H1 (cell line): ENCODE results near the gene PHACTR1. TPM values are rescaled to one million over a fixed set of nuclear protein-coding genes. Genes with fewer than 3 reads are reported as not detected.

ENCODE experiments used
- CREB1 ChIP-seq: IDR thresholded peaks from 2 replicates; pipeline ENCODE4 v1.6.1; 2012; ENCODE audit warnings: inconsistent platforms
- EP300 ChIP-seq, 2 experiments: IDR thresholded peaks; 1 replicate in 1 of 2; 2 replicates in 1 of 2; pipeline ENCODE4 v1.6.1; 2011 to 2012; ENCODE audit warnings: low read depth in 2 of 2, low read length in 2 of 2, mild to moderate bottlenecking in 2 of 2, borderline replicate concordance in 1 of 2, inconsistent platforms in 1 of 2, moderate library complexity in 1 of 2
- GABPA ChIP-seq: IDR thresholded peaks from 2 replicates; pipeline ENCODE4 v1.6.1; 2011; ENCODE audit warnings: mild to moderate bottlenecking, low read length, moderate library complexity, borderline replicate concordance; ENCODE audit not compliant: insufficient read depth
- MAFK ChIP-seq: IDR thresholded peaks from 2 replicates; pipeline ENCODE4 v1.6.1; 2012; ENCODE audit warnings: low read depth, mild to moderate bottlenecking, improper control_type of control experiment, low read length
- SP4 ChIP-seq: IDR thresholded peaks from 2 replicates; pipeline ENCODE4 v1.6.1; 2012; ENCODE audit warnings: low read length, inconsistent platforms
- polyA plus RNA-seq, 7 experiments: library from polyadenylated mRNA; depleted of rRNA in 3 of 7; stranded (reverse) in 5 of 7; unstranded in 2 of 7; fragments of >200 nt in 5 of 7; fragments of 200-250 nt in 2 of 7; gene quantifications; 1 replicate in 5 of 7; 2 replicates in 1 of 7; 4 replicates in 1 of 7; pipeline versions ENCODE4 v1.2.1 to v1.2.3, GENCODE V29; 2011 to 2013; ENCODE audit warnings: missing spikeins in 2 of 7, mixed read lengths in 2 of 7
- total RNA-seq: library from RNA; stranded (reverse); fragmentation: NEBNext Ultra II Directional; extraction: Animal tissue kit (Norgen Biotek cat#: 25700); gene quantifications from 2 replicates; pipeline ENCODE4 v1.2.1, GENCODE V29; 2021
- TF ChIP-seq, protein P1 (sequence below), 3 experiments: IDR thresholded peaks; 1 replicate in 2 of 3; 2 replicates in 1 of 3; pipeline versions ENCODE4 v1.5.1 to v1.6.1; 2011; ENCODE audit warnings: low read length in 3 of 3, mild to moderate bottlenecking in 3 of 3, inconsistent platforms in 2 of 3, low read depth in 1 of 3, moderate library complexity in 1 of 3; ENCODE audit not compliant: insufficient read depth in 1 of 3; ENCODE audit errors: control extremely low read depth in 1 of 3

PHACTR1 gene
- total and polyA plus RNA-seq, 2 of the 8 experiments (the other 6 are each of a cell fraction or from before 2014, with no cell fraction given): 3.9 to 17.1 TPM

DNA sequence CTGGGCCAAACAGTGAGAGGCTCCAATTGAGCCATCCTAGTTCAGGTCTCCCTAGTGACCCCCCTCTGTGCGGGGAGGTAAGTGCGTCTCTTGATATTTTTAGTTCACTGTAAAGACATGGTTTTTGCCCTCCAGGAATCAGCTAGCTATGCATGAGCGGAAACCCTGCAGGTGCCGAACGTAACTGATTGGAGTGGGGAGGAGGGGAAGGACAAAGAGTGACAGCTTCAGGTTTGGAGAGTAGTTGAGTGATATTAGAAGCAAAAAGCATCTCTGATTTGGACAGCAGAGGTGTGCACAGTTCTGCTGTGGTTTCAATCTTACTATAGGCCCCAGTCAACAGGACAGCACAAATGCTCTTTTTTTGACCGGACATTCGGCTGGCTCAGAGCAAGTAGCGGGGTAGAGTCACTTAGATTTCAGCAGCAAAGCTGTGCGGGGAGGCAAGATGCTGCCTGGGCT is 580.0 kb downstream of the PHACTR1 start (continued):
- no peak for TF ChIP-seq GABPA
- no peak for TF ChIP-seq EP300 (IDR thresholded peaks at IDR 0.05; ENCODE audit: borderline replicate concordance in 1 of 2, low read depth in 2 of 2, low read length in 2 of 2)
- no peak for TF ChIP-seq MAFK
- TF ChIP-seq CREB1: no peak
- TF ChIP-seq, protein P1, sequence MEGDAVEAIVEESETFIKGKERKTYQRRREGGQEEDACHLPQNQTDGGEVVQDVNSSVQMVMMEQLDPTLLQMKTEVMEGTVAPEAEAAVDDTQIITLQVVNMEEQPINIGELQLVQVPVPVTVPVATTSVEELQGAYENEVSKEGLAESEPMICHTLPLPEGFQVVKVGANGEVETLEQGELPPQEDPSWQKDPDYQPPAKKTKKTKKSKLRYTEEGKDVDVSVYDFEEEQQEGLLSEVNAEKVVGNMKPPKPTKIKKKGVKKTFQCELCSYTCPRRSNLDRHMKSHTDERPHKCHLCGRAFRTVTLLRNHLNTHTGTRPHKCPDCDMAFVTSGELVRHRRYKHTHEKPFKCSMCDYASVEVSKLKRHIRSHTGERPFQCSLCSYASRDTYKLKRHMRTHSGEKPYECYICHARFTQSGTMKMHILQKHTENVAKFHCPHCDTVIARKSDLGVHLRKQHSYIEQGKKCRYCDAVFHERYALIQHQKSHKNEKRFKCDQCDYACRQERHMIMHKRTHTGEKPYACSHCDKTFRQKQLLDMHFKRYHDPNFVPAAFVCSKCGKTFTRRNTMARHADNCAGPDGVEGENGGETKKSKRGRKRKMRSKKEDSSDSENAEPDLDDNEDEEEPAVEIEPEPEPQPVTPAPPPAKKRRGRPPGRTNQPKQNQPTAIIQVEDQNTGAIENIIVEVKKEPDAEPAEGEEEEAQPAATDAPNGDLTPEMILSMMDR (IDR thresholded peaks at IDR 0.05; ENCODE audit: control extremely low read depth in 1 of 3, insufficient read depth in 1 of 3, low read depth in 1 of 3, low read length in 3 of 3): peak in 2 of 3 experiments; percentile 2 to 18; a peak in 2 of 4 replicates
- no peak for TF ChIP-seq SP4
